Esophagus squamous epithelium (tissue), 4 donors: Measurements from ENCODE around the gene FGFBP2.

ENCODE experiments used
- POLR2A ChIP-seq, 4 donors: fragments of 450-650 bp; IDR thresholded peaks; one replicate each; pipeline ENCODE4 v1.6.1; 2017; ENCODE audit warnings: antibody characterized with exemption in 4 of 4, mild to moderate bottlenecking in 4 of 4, moderate library complexity in 3 of 4
- TF ChIP-seq, protein P1 (sequence below), 6 experiments: fragments of 450-650 bp in 4 of 6; fragments of 200-600 bp in 2 of 6; sonication (generic) in 2 of 6; IDR thresholded peaks; one replicate each; pipeline ENCODE4 v1.5.1; 2016 to 2019; ENCODE audit warnings: antibody characterized with exemption in 6 of 6, mild to moderate bottlenecking in 4 of 6, moderate library complexity in 4 of 6

DNA sequence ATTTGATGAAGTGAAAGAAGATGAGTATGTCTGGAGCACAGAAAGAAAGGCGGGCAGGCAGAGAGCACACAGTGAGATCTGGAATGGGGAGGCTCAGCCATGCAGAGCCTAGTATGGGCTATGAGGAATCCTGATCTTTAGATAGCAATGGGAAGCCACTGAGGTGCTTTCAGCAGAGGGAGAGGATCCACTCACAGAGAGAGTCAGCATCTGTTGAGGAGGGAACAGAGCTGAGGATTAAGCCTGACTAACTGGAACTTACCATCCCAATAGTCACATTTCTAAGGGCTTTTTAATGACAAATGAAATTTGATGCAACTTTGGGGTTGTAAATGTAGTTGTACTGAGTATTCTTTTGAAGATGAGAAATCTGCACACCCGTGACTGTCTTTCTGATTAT is 20.6 kb upstream of the FGFBP2 start:
- TF ChIP-seq, protein P1, sequence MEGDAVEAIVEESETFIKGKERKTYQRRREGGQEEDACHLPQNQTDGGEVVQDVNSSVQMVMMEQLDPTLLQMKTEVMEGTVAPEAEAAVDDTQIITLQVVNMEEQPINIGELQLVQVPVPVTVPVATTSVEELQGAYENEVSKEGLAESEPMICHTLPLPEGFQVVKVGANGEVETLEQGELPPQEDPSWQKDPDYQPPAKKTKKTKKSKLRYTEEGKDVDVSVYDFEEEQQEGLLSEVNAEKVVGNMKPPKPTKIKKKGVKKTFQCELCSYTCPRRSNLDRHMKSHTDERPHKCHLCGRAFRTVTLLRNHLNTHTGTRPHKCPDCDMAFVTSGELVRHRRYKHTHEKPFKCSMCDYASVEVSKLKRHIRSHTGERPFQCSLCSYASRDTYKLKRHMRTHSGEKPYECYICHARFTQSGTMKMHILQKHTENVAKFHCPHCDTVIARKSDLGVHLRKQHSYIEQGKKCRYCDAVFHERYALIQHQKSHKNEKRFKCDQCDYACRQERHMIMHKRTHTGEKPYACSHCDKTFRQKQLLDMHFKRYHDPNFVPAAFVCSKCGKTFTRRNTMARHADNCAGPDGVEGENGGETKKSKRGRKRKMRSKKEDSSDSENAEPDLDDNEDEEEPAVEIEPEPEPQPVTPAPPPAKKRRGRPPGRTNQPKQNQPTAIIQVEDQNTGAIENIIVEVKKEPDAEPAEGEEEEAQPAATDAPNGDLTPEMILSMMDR (IDR thresholded peaks at IDR 0.05) = no peak
- no peak for TF ChIP-seq POLR2A (IDR thresholded peaks at IDR 0.05)
